Activated CD4-positive, alpha-beta T cell treated with anti-CD3 and anti-CD28 coated beads, Interleukin-2, amount 10 ng/mL, durations not matched to agents 7 days and 5 days (primary cell): Measurements from ENCODE around the gene SAGE1. TPM values are rescaled to one million over a fixed set of nuclear protein-coding genes. Genes with fewer than 3 reads are reported as not detected.
"Not testable (repeated sequence)": the region's sequence is repeated elsewhere in the genome, so short reads cannot be mapped to it uniquely, and the experiment has no call there.

Experiments
- CTCF ChIA-PET: fragments of 350-600 bp; sonication (Branson Sonifier 250); formaldehyde crosslinking; loops from one replicate; lab custom pipeline; 2021; ENCODE audit warnings: antibody characterized with exemption; lab: Charles Lee
- POLR2A ChIA-PET: fragments of 350-600 bp; sonication (Branson Sonifier 250); formaldehyde crosslinking; loops from one replicate; lab custom pipeline; 2021; ENCODE audit warnings: antibody characterized with exemption; lab: Charles Lee
- DNase-seq: peaks from one replicate; pipeline ENCODE4 v3.0.0-alpha.2; 2020
- H3K27ac Mint-ChIP-seq: one replicate; pipeline ENCODE4 v1.8.0; 2021; ENCODE audit warnings: mild to moderate bottlenecking, moderate library complexity, mixed read lengths
- H3K27me3 Mint-ChIP-seq: one replicate; pipeline ENCODE4 v1.8.0; 2021; ENCODE audit warnings: mixed read lengths
- H3K36me3 Mint-ChIP-seq: one replicate; pipeline ENCODE4 v1.8.0; 2021; ENCODE audit warnings: low read depth, mixed read lengths
- H3K4me1 Mint-ChIP-seq: one replicate; pipeline ENCODE4 v1.8.0; 2021; ENCODE audit warnings: mixed read lengths
- H3K4me3 Mint-ChIP-seq: one replicate; pipeline ENCODE4 v1.8.0; 2021; ENCODE audit warnings: mild to moderate bottlenecking, moderate library complexity, mixed read lengths
- H3K9me3 Mint-ChIP-seq: one replicate; pipeline ENCODE4 v1.8.0; 2021; ENCODE audit warnings: mixed read lengths
- total RNA-seq, 2 experiments: library from RNA; stranded (reverse); gene quantifications; one replicate each; pipeline ENCODE4 v1.2.3, GENCODE V29; 2021

Gene SAGE1
- total RNA-seq = not detected

GRCh38 chrX:135893294-135893817 is at the start of gene SAGE1, which contains the start of gene CT45A10:
Gene SAGE1 (plus strand): TSS chrX:135893716. CDS start chrX:135896243, 2,527 bp downstream.
Gene CT45A10 (minus strand): TSS chrX:135893444. CDS start chrX:135885344, 8,100 bp downstream.
- DNase-seq = no peak
- no peaks in the 10 kb centered on the region for H3K4me1 Mint-ChIP-seq
- ChIA-PET POLR2A (no interaction called here), CTCF (no interaction called here)
- H3K9me3 Mint-ChIP-seq = no peaks in the 10 kb centered on the region
- no peak within 1 kb of the TSS for H3K27ac Mint-ChIP-seq
- no peaks in the 10 kb centered on the region for H3K27me3 Mint-ChIP-seq
- no peaks in the 10 kb centered on the region for H3K36me3 Mint-ChIP-seq
- no peak within 1 kb of the TSS for H3K4me3 Mint-ChIP-seq

GRCh38 chrX:135854438-135854837 is 39.1 kb upstream of the SAGE1 start, which contains the start of gene CT45A8:
Gene CT45A8 (minus strand): TSS chrX:135854538. CDS start chrX:135850783, 3,755 bp downstream.
- POLR2A ChIA-PET, H3K9me3 Mint-ChIP-seq, CTCF ChIA-PET, H3K36me3 Mint-ChIP-seq, DNase-seq, H3K4me1 Mint-ChIP-seq, H3K27ac Mint-ChIP-seq, H3K4me3 Mint-ChIP-seq, H3K27me3 Mint-ChIP-seq: not testable (repeated sequence)

GRCh38 chrX:135871712-135872111 is 21.8 kb upstream of the SAGE1 start, which contains the start of gene CT45A9:
Gene CT45A9 (minus strand): TSS chrX:135871812. CDS start chrX:135868061, 3,751 bp downstream.
- H3K27me3 Mint-ChIP-seq, DNase-seq, H3K27ac Mint-ChIP-seq, POLR2A ChIA-PET, H3K9me3 Mint-ChIP-seq, H3K4me1 Mint-ChIP-seq, H3K36me3 Mint-ChIP-seq, H3K4me3 Mint-ChIP-seq, CTCF ChIA-PET: not testable (repeated sequence)

GRCh38 chrX:135882741-135883140 is 10.8 kb upstream of the SAGE1 start:
- H3K9me3 Mint-ChIP-seq, CTCF ChIA-PET, DNase-seq, H3K4me3 Mint-ChIP-seq, H3K27ac Mint-ChIP-seq, H3K27me3 Mint-ChIP-seq, H3K36me3 Mint-ChIP-seq, POLR2A ChIA-PET, H3K4me1 Mint-ChIP-seq: not testable (repeated sequence)

- H3K27me3 Mint-ChIP-seq, H3K4me1 Mint-ChIP-seq, DNase-seq, CTCF ChIA-PET, H3K4me3 Mint-ChIP-seq, POLR2A ChIA-PET, H3K27ac Mint-ChIP-seq, H3K9me3 Mint-ChIP-seq, H3K36me3 Mint-ChIP-seq: not testable (repeated sequence)
Measured at GRCh38 chrX:135888230-135888629, 5.3 kb upstream of the SAGE1 start.

GRCh38 chrX:135888976-135889375 is 4.5 kb upstream of the SAGE1 start:
- H3K27me3 Mint-ChIP-seq, H3K9me3 Mint-ChIP-seq, H3K4me3 Mint-ChIP-seq, H3K4me1 Mint-ChIP-seq, H3K36me3 Mint-ChIP-seq, H3K27ac Mint-ChIP-seq, CTCF ChIA-PET, POLR2A ChIA-PET: not testable (repeated sequence)
- peak; percentile 37 for DNase-seq

GRCh38 chrX:135890087-135890585 is 3.4 kb upstream of the SAGE1 start:
- no peaks in the 10 kb centered on the region for H3K27me3 Mint-ChIP-seq
- no peak overlapping the region for H3K27ac Mint-ChIP-seq
- ChIA-PET CTCF (interaction anchor here (0.6 kb wide), 1 partner anchor 1622 kb away, joined by 3 read pairs; no protein-coding TSS in a partner anchor), POLR2A (no interaction called here)
- no peaks in the 10 kb centered on the region for H3K4me1 Mint-ChIP-seq
- DNase-seq = no peak
- H3K4me3 Mint-ChIP-seq = no peak overlapping the region
- no peaks in the 10 kb centered on the region for H3K9me3 Mint-ChIP-seq
- H3K36me3 Mint-ChIP-seq = no peaks in the 10 kb centered on the region

- Mint-ChIP-seq H3K27me3 (no peaks in the 10 kb centered on the region), H3K36me3 (no peaks in the 10 kb centered on the region), H3K27ac (no peak overlapping the region), H3K4me1 (no peaks in the 10 kb centered on the region), H3K9me3 (no peaks in the 10 kb centered on the region), H3K4me3 (no peak overlapping the region)
- CTCF ChIA-PET = no interaction called here
- no peak for DNase-seq
- POLR2A ChIA-PET = no interaction called here
Measured at GRCh38 chrX:135892781-135893180, 735 bp upstream of the SAGE1 start.

GRCh38 chrX:135910251-135910650 is 16.7 kb downstream of the SAGE1 start:
- peaks cover 5% of the 10 kb centered on the region for H3K27me3 Mint-ChIP-seq
- DNase-seq = no peak
- H3K4me1 Mint-ChIP-seq = no peaks in the 10 kb centered on the region
- CTCF ChIA-PET = no interaction called here
- no peaks in the 10 kb centered on the region for H3K9me3 Mint-ChIP-seq
- no peak overlapping the region for H3K27ac Mint-ChIP-seq
- H3K36me3 Mint-ChIP-seq = no peaks in the 10 kb centered on the region
- POLR2A ChIA-PET = no interaction called here
- H3K4me3 Mint-ChIP-seq = no peak overlapping the region

GRCh38 chrX:135914404-135914803 is 20.9 kb downstream of the SAGE1 start:
- no peaks in the 10 kb centered on the region for H3K36me3 Mint-ChIP-seq
- no peaks in the 10 kb centered on the region for H3K4me1 Mint-ChIP-seq
- ChIA-PET POLR2A (no interaction called here), CTCF (no interaction called here)
- no peaks in the 10 kb centered on the region for H3K9me3 Mint-ChIP-seq
- H3K27me3 Mint-ChIP-seq = peaks cover 5% of the 10 kb centered on the region
- H3K27ac Mint-ChIP-seq = no peak overlapping the region
- H3K4me3 Mint-ChIP-seq = no peak overlapping the region
- no peak for DNase-seq

- H3K36me3 Mint-ChIP-seq, H3K4me3 Mint-ChIP-seq, H3K4me1 Mint-ChIP-seq, H3K27me3 Mint-ChIP-seq, H3K9me3 Mint-ChIP-seq, POLR2A ChIA-PET, DNase-seq, H3K27ac Mint-ChIP-seq: not testable (repeated sequence)
- CTCF ChIA-PET = interaction anchor here (0.6 kb wide), 1 partner anchor 162 kb away, joined by 3 read pairs; no protein-coding TSS in a partner anchor
Measured at GRCh38 chrX:135920516-135920915, 27.0 kb downstream of the SAGE1 start.

GRCh38 chrX:135923353-135923752 is 29.8 kb downstream of the SAGE1 start:
- no peak for DNase-seq

GRCh38 chrX:135927897-135928296 is 34.4 kb downstream of the SAGE1 start:
- no peak overlapping the region for H3K4me3 Mint-ChIP-seq
- CTCF ChIA-PET = no interaction called here
- no peak for DNase-seq
- POLR2A ChIA-PET = no interaction called here
- H3K9me3 Mint-ChIP-seq = no peaks in the 10 kb centered on the region
- H3K4me1 Mint-ChIP-seq = no peaks in the 10 kb centered on the region
- no peaks in the 10 kb centered on the region for H3K36me3 Mint-ChIP-seq
- no peaks in the 10 kb centered on the region for H3K27me3 Mint-ChIP-seq
- no peak overlapping the region for H3K27ac Mint-ChIP-seq

More at GRCh38 chrX:135923353-135923752, 29.8 kb downstream of the SAGE1 start:
- ChIA-PET POLR2A (no interaction called here), CTCF (no interaction called here)
- Mint-ChIP-seq H3K36me3 (no peaks in the 10 kb centered on the region), H3K4me1 (no peaks in the 10 kb centered on the region), H3K27me3 (no peaks in the 10 kb centered on the region), H3K4me3 (no peak overlapping the region), H3K27ac (no peak overlapping the region), H3K9me3 (no peaks in the 10 kb centered on the region)
